GM12865 (cell line): ENCODE results near the gene TAS2R10.

Experiments used
- DNase-seq: peaks from one replicate; pipeline ENCODE4 v3.0.0; 2010; ENCODE audit warnings: low read depth
- H3K4me3 ChIP-seq: 2 replicates; pipeline ENCODE4 v1.5.1; 2011; ENCODE audit warnings: mild to moderate bottlenecking, low read depth, low read length, control low read depth
- CTCF ChIP-seq: IDR thresholded peaks from 2 replicates; pipeline ENCODE4 v1.5.1; 2011; ENCODE audit warnings: low read length, control low read depth, low read depth, inconsistent platforms; ENCODE audit not compliant: insufficient read depth; ENCODE audit errors: missing control alignments

Gene TAS2R10

GRCh38 chr12:10851243-10851858 lies 25.2 kb upstream of the TAS2R10 start:
- DNase-seq, result no peak
- no peak for TF ChIP-seq CTCF
- no peak overlapping the region for H3K4me3 ChIP-seq

GRCh38 chr12:10849425-10849878 lies 23.3 kb upstream of the TAS2R10 start, which contains the start of gene PRR4:
TSS of gene PRR4 (minus strand) at chr12:10849475. CDS start at chr12:10849437, 38 bp downstream.
- no peak within 1 kb of the TSS for H3K4me3 ChIP-seq
- peak; percentile 23 for DNase-seq
- no peak for TF ChIP-seq CTCF

GRCh38 chr12:10847744-10848143 lies 21.6 kb upstream of the TAS2R10 start:
- DNase-seq, result no peak
- TF ChIP-seq CTCF, result no peak
- no peak overlapping the region for H3K4me3 ChIP-seq

GRCh38 chr12:10842862-10843261 lies 16.7 kb upstream of the TAS2R10 start:
- H3K4me3 ChIP-seq, result no peak overlapping the region
- DNase-seq, result no peak
- TF ChIP-seq CTCF, result no peak

- no peak for TF ChIP-seq CTCF
- no peak for DNase-seq
- H3K4me3 ChIP-seq, result no peak overlapping the region
Observed at GRCh38 chr12:10838461-10838860, 12.3 kb upstream of the TAS2R10 start.

- H3K4me3 ChIP-seq, result no peak overlapping the region
- no peak for DNase-seq
- TF ChIP-seq CTCF, result no peak
Observed at GRCh38 chr12:10829994-10830393, 3.8 kb upstream of the TAS2R10 start.

GRCh38 chr12:10824957-10825356 lies 1.2 kb downstream of the TAS2R10 start:
- DNase-seq, result no peak
- TF ChIP-seq CTCF, result no peak
- H3K4me3 ChIP-seq, result no peak overlapping the region
